Fibroblast of skin of right biceps (primary cell): ENCODE data around the gene SLC35A2.

ENCODE experiments used
- DNase-seq: peaks from one replicate; pipeline ENCODE4 v3.0.0-alpha.2; 2013

SLC35A2 gene

GRCh38 chrX:48927123-48927522 is 15.7 kb upstream of the SLC35A2 start:
- DNase-seq, result no peak

- DNase-seq, result no peak
Measured at GRCh38 chrX:48924270-48924669, 12.8 kb upstream of the SLC35A2 start.

- no peak for DNase-seq
Measured at GRCh38 chrX:48923771-48924170, 12.3 kb upstream of the SLC35A2 start.

GRCh38 chrX:48920718-48921104 is 9.3 kb upstream of the SLC35A2 start:
- no peak for DNase-seq

GRCh38 chrX:48919947-48920717 is 8.7 kb upstream of the SLC35A2 start:
- DNase-seq, result no peak

- no peak for DNase-seq
Measured at GRCh38 chrX:48919360-48919841, 8.0 kb upstream of the SLC35A2 start.

GRCh38 chrX:48918643-48919340 is 7.3 kb upstream of the SLC35A2 start, which contains the start of gene PIM2:
Gene PIM2, minus strand, starts transcription at chrX:48919024. Its CDS starts 190 bp downstream, at chrX:48918834.
- DNase-seq, result peak; percentile 76

GRCh38 chrX:48918301-48918642 is 6.8 kb upstream of the SLC35A2 start:
- no peak for DNase-seq

- peak; percentile 86 for DNase-seq
Measured at GRCh38 chrX:48917139-48918001, 5.9 kb upstream of the SLC35A2 start.

- DNase-seq, result no peak
Measured at GRCh38 chrX:48914593-48915493, 3.4 kb upstream of the SLC35A2 start.

- no peak for DNase-seq
Measured at GRCh38 chrX:48913605-48914366, 2.3 kb upstream of the SLC35A2 start.

- peak; percentile 37 for DNase-seq
Measured at GRCh38 chrX:48910926-48911411, 477 bp downstream of the SLC35A2 start.

- DNase-seq, result no peak
Measured at GRCh38 chrX:48909703-48910294, 1.6 kb downstream of the SLC35A2 start.

GRCh38 chrX:48908600-48908999 is 2.8 kb downstream of the SLC35A2 start:
- no peak for DNase-seq

- DNase-seq, result no peak
Measured at GRCh38 chrX:48905090-48905790, 6.2 kb downstream of the SLC35A2 start.

- no peak for DNase-seq
Measured at GRCh38 chrX:48904626-48905025, 6.8 kb downstream of the SLC35A2 start.

- DNase-seq, result no peak
Measured at GRCh38 chrX:48904180-48904579, 7.3 kb downstream of the SLC35A2 start.

- DNase-seq, result no peak
Measured at GRCh38 chrX:48903290-48903689, 8.2 kb downstream of the SLC35A2 start.

GRCh38 chrX:48902776-48903175 is 8.7 kb downstream of the SLC35A2 start:
- no peak for DNase-seq

GRCh38 chrX:48902135-48902534 is 9.3 kb downstream of the SLC35A2 start:
- no peak for DNase-seq
